ENCODE measurements around the gene SPEN.

- no peak for TF ChIP-seq CTCF (IDR thresholded peaks at IDR 0.05)
- TF ChIP-seq POLR2A (IDR thresholded peaks at IDR 0.05) = no peak
Measured at GRCh38 chr1:15918962-15919715, 71.6 kb downstream of the SPEN start.
